NCI-H1105 treated with DMSO at 0.1 percent for 48 hours (cell line): ENCODE data around the gene ADCY1.
A peak's percentile ranks its signal among the peaks of the same experiment; 100 is the strongest.

Experiments
- DNase-seq: peaks from one replicate; lab custom pipeline; 2025; lab: John Stamatoyannopoulos, UW

Gene ADCY1

DNA sequence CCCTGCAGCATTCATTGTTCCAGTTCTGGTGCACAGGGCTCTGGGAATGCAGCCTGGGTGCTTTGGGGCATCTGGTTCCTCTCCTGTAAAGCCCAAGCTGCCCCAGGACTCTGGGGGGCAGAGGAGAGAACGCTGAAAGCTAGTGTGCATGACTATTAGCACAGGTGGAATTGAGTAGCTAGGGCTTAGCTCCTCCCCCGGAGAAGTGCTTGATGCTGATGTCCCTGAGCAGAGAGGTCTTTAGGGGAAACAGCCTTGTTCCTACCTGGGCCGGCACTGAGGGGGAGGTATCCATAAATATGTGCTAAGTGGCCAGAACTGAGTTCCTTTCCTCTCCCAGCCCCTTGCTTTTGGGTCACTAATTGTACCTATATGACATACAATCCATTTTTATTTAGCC, 3.9 kb downstream of the ADCY1 start:
- DNase-seq = no peak

DNA sequence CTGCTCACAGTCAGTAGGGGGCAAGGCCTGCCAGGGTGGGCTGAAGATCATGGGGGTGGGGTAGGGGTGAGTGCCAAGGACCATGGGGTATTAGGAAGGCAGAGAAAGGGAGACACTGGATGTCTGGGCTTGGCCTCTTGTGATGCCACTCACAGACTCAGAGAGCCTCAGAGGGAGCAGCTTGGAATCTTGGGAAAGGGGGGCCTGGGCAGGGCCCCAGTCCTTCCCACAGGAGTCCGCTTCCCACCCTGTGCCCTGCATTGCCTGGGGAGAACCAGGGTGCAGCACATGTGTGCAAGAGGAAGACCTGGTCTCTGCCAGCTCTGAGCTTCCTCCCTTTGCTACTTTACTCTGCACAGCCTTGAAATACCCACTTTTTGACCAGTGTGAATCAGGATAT, 4.3 kb downstream of the ADCY1 start:
- no peak for DNase-seq

DNA sequence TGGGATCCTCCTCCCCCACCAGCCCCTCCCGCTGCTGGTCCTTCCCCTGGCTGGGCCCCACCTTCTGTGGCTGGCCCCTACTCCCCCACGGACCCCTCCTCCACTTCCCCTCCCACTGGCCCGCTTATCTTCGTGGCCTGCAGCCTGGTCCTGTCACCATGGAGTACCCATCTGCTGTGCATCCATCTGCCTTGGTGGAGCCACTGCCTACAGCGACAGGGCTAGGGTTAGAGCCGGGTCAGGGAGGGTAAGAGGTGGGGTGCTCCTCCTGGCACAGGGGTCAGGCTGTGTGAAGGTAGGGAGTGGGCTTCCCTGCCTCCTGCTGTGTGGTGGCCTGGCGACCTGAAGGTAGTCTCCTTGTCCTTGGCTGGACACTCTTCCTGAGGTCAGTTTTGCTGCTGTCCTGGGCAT, 5.2 kb downstream of the ADCY1 start:
- DNase-seq = no peak

DNA sequence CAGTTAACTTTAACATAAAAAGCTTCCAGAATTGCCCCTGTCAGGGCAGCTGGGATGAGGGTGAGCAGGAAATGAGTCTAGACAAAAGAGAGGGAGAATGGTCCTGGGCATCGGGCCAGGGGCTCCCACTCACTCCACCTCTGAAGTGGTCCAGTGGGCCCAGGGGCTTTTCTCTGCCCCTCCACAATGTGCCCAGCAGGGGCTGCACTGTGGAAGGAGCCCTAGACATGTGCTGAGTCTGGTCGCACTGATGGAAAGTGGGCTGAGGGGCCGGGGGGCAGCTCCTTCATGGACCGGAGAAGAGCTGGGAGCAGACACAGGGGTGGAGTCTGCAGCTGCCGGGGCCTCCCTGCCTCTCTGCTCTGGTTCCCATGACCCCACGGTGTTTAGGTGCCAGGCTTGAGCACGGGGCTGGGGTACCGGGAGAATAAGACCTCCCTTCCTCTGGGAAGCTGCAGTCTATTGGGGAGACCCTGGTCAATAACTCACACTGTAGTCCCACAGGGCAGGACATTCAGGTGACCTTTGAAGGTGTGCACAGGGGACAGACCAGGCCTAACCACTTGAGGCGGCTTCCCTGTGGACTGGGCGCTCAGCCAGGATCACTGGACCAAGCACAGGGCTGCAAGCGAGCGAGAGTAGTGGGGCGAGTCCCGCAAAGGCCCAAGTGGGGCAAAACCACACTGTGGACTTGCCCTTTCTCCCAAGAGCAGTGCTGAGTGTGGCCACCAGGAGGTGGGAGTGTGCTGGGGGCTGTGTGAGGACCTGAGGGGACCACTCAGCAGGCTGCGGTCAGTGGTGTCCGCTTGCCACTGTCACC, 6.1 kb downstream of the ADCY1 start:
- DNase-seq = peak; percentile 57

DNA sequence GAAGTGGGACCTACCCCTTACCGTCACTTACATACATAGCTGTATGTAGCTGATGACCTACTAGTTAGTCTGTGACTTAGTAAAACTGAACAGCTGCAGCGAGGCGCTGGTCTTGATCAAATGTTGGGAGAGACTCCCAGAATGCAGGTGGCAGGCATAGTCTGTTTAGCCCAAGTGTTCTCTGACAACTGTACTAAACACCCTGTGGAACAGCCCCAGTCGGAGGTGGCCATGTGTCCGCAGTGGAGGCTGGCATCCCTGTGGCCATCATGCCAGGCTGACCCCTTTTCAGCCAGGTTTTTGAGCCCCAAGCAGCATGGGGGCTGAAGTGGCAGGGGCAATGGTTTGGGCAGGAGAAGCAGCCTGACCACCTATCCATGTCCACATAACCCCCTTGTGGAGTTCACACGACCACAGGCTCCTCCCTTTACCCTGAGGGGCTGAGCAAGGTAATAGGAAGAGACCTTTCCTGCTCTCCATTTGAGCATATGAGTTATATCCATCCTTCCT, 7.2 kb downstream of the ADCY1 start:
- DNase-seq = no peak

DNA sequence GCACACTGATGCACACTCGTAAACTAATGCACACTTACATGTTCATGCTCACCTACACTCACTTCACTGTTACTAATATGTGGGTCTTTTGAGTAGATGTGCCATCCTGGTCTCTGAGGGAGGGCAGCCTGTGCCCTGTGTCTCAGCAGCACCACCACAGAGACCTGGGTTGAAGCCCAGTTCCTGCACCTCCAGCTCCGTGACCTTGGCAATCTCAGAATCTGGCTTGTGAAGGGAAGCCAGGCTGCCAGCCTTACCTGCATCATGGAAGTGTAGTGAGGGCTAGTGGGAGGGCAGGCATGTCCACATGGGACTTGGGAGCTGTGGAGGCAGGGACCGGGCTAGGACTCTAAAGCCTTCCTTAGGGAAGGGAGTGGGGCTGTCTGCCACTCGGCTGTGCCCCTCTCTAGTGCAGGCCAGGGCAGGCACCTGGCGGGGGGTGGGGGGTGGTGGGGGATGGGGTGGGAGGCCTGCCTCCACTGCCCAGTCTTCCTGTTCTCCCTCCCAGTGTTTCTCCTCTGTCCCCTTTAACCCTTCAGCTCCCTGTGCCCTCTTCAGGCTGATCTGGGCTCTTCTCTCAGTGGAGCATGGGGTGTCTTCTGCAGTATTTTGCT, 8.1 kb downstream of the ADCY1 start:
- DNase-seq = no peak

DNA sequence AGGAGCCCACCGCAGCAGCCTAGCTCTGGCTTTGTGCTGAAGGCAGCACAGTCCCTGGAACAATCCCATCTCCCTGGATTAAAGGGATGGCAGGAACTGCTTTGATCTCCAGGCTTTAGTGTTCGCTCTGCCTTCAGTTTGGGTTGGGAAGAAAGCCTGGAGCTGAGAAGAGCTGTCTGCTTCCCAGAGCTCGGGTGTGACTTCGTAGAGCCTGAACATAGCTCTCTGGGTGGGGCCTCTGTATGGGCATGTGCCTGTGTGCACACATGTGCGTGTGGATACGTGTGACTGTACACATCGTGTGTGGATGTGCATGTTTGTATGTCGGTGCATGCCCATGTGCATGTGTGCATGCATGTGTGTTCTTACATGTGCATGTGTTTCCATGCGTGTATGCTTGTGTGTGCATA, 8.7 kb downstream of the ADCY1 start:
- no peak for DNase-seq

DNA sequence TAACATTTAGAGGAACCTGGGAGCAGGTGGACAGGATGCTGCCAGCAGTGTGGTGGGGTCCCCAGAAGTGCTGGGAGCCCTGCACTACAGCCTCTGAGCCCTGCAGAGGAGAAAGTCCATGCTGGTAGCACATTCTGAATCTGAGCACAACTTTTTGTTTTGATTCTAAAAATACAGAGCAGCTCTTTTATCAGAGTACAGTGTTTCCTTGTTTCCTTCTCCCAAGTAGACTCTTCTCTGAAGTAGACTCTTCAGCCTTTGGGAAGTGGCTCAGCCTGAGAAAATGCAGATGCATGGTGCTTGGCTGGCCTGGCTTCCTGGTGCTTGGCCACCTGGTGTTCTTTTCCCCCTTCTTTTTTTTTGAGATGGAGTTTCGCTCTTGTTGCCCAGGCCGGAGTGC, 9.1 kb downstream of the ADCY1 start:
- no peak for DNase-seq

DNA sequence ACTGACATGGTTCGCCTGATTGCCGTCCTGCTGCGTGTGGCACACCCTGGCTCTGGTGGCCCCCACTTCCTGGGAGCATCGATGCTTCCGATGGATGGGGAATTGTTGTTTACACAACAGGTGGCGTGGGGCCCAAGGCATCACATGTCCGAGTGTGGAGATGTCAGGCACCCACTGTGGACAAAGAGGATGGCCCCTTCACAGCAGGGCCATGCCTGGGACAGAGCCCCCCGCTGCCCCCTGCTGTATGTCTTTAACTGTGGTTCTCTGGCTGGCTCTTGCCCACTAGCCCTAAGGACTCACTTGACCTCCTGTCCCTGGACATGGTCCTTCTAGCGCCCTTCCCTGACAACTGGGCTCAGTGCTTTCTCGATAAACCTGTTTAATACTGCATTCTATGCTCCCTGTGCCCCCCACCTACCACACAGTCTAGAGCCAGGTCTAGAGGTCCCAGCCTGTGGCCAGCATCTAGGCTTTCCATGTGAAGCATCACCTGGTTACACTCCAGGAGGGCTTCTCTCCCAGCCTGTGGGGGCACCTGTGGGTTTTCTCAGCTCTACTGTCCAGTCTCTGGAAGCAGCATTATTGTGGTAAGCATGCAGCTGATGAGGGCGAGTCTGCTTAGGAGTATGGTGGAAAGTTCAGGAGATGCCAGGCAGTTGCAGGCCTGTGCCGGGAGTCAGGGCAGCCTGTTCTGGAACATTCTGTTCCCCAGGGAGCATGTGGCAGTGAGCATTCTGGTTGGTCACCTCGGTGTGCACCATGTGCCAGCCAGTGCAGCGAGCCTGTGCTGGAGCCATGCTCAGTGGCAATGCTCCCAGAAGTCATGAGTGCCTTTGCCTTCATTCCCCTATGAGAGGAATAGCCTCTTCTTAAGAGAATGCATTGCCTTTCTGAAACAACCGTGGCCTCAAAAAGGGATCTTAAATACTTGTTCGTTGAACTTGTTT, 10.4 kb downstream of the ADCY1 start:
- no peak for DNase-seq

DNA sequence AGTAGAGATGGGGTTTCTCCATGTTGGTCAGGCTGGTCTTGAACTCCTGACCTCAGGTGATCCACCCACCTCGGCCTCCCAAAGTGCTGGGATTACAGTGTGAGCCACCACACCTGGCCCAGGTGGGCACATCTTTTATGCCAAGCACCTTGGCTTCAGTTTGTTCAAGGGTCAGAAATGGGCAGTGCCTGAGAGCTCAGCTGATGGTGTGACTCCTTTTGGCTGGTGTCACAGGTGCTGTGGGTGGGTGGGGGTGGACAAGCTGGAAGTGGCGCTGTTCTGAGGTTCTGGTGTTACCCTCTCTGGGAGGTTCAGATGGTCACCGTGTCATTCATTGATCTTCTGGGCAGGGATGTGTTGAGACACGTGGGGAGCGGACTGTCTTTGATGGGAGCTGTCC, 11.5 kb downstream of the ADCY1 start:
- no peak for DNase-seq

DNA sequence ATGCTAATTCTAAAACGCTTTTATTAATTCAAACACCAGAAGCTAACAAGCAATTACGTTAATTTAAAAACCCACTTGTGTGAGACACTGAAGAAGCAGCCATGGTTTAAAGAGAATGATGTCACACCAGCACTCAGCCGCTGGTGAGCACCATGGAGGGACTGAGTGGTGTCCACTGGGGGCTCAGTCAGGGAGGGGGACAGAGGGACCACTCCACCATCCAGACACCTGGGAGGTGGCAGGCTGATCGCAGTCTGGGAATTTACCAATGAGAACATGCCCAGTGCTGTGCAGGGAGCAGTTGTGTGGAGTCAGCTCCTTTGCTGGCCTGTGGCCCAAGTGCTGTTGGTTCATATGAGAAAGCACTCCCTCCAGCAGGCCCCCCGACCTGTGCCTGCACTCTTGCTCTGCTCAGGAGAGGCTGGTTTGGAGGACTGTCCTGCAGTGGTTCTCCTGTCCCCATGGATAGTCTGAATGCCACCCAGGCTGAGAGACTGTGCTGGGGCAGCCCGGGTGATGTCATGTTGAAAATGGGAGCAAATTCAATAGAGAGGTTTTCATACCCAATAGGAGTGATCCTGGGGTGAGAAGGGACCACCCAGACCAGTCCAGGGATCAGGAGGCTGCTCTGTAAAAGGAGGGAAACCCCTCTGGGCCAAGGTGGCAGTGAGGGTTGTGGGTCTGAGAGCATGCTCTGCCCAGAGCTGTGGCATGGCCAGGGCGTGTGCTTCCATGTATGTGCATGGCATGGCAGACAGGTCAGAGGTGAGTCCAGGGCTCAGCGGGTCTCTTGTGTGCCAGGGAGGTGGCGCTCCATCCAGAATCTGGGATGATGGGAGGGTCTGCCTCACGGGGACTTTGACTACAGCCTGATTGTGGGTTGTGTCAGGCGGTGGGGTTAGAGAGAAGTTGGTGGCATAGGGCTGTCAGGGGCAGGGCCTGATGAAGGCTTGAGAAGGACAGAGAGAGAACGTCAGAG, 12.7 kb downstream of the ADCY1 start:
- no peak for DNase-seq

DNA sequence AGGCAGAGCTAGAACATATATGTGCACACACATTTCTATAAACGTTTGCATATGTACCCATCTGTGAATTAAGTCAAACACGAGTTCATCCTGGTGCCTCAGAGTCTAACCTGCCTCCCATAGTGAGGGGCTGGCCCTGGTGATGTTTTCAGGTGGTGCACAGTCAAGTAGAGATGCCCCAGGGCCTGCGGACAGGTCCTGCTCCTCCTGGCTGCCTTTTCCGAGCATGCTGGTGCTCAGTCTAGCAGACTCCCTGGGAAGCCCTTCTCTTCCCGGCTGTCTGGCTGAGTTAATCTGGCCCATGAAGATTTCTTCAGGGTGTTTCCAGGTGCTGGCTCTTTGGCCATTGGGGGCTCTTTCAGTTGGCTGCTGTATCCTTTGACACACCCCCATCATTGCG, 14.3 kb downstream of the ADCY1 start:
- no peak for DNase-seq

DNA sequence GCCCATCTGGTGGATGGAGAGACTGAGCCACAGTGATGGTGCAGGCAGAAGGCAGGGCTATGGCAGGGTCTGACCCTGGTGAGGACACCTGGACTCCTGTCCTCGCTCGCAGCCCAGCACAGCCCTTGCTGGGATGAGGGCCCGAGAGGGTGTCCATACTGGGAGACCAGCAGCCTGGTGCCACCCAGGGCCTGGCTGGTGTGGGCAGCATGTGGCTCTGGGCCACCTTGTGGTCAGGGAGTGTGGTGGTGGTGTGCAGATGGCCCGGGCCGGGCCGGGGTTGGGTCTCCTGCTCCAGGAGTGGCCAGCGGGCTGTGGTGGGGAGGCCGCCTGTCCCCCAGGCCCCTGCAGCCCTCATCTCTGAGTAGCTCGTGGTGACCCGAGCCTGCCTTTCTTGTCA, 14.9 kb downstream of the ADCY1 start:
- no peak for DNase-seq

DNA sequence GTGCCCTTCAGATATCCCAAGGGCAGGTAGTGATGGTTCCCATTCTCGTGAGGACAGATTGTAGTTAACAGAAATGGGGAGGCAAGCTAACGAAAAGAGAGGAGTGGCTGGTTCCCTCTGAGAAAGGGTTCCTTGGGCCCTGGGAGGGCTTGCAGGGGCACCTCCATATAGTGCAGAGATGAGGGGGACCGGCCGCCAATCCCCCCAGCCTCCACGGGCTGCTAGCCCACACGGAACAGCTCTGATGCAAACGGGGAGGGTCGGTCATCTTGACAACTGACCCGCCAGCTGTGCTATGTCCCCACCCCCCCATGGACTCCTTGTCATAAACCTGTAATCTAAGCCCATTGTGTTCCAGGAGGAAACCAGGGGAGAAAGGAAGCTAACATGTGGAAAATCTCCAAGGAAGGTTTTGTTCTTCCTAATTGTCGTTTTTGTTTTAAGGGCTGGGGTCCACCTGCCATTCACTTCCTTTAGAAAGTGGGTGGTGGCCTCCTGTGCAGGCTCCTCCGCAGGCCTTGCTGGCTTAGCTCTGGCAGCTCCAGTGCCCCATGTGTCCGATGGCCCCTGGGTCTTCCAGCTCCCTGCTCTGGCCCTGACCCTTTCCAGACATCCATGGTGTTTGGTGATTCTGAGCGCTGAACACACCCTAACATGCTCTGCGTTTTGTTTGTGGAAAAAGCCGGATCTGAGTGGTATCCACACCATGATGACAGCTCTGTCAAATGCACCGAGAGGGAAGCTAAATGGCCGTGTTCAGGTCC, 15.9 kb downstream of the ADCY1 start:
- DNase-seq = no peak

DNA sequence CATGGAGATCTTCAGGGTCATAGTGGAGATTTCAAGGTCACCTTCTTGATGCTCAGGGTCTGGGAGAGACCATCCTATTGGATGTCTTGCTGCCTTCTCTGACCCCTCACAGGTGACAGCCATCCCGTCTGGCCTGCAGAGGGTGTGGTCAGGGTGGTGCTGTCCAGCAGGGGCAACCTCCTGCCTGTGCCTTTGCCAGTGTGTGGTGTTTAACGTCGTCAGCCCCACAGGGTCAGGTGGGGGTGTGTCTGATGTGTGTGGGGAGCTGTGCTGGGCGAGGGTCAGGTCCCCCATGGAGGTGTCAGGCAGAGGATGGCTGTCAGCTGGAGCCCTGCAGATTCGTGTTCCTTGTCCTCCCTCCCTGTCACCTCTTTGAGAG, 16.5 kb downstream of the ADCY1 start:
- no peak for DNase-seq

DNA sequence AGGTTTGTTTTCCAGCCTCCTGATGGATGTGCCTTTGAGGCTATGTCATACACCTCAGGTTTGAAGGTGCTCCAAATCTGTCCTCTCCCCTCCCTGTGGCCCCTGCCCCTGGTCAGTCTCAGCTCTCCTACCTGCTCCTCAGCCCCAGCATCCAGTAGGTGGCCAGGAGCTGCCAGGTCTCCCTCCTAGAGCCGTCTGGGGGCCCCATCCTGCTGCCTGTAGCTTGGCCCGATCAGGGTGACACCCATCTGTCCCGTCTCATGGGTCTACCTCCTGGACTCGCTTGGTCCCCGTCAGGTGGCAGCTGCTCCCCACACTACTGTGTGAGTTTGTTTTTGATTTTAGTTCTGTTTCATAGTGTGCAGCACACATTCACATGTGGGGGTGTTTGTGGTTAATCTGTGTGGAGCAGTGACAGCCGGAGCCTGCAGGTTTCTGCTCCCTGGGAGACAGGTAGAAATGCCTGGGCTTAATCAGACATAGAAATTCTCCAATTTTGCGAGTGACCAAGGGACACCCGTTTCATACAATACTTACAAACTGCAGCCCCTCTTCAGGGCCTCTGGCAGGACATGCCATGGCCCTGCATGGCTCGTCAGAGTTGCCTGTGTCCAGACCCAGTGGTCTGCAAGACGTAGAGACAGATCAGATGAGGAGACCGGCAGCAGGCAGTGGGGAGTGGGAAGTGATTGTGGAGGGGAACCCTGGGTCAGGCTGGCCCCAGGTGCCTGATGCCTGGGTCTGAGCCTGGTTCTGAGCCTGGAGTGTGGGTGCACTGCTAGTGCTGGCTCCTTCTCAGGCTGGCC, 17.1 kb downstream of the ADCY1 start:
- DNase-seq = no peak

DNA sequence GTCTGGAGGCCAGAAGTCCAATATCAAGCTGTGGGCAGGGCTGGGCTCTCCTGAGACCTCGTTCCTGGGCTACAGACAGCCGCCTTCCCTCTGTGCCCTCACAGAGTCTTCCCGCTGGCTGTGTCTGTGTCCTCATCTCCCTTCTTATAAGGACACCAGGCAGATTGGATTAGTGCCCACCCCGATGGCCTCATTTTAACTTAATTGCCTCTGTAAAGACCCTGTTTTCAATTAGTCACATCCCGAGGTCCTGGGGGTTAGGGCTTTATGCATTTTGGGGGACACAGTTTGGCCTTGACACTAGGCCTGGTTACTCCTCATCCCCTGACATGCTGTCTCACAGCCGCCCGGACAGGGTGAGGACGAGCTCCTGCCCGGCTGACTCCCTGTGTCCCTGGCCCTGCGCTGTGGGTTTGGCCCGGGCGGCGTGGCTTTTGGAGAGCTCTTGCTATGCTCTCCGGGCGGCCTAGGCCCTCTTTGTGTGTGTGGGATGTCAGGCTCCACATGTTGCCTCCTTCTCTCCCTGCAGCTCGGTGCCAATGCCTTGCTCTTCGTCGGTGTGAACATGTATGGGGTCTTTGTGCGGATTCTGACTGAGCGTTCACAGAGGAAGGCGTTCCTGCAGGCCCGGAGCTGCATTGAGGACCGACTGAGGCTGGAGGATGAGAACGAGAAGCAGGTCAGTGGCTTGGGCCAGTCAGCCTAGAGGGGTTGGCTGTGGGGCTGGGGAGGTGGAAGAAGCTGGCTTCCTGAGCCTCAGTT, 18.2 kb downstream of the ADCY1 start:
- no peak for DNase-seq

DNA sequence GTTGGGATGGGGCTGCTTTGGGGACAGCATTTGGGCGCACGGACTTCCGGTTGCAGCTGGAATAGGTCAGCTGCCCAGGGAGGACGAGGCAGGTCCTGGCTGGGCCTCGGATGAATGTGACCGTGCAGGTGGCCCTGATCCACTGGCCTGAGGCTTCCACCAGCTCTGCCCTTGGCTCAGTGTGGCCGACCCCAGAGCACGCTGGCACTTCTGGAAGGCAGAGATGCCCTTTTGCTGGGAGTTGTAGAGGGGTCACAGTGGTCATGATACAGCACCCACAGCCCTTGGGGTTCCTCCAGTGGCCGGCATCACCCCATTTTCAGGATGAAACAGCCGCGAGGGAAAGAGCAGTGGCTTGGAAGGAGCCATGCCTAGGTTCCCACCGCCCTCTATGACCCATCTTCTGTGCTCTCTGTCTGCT, 19.0 kb downstream of the ADCY1 start:
- DNase-seq = no peak

DNA sequence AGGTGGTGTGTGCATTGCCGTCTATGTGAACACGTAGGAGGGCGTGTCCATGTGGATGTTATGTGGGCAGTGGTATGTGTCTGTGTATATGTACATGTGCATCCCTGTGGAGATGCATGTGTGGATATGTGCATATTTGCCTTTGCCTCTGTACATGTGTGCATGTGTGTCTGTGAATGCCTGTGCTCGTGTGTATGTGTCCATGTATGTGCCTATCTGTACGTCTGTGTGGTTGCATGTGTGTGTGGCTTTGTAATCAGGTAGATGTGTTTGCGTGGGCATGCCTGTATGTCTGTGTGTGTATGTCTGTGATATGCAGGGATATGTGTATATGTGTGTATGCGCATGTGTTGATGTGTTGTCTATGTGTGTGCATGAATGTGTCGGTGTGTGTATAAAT, 19.7 kb downstream of the ADCY1 start:
- DNase-seq = no peak
